WTC11 (cell line): ENCODE measurements around the gene HINT3.

Source experiments
- ATF3 ChIP-seq: sonication (generic); formaldehyde crosslinking; conservative IDR thresholded peaks from 2 replicates; pipeline ENCODE4 v1.8.1; 2022; ENCODE audit warnings: mild to moderate bottlenecking, missing genetic modification reagents
- CTCF ChIP-seq: fragments of 200-600 bp; IDR thresholded peaks from 2 replicates; pipeline ENCODE4 v1.8.0; 2022; ENCODE audit warnings: antibody characterized with exemption
- E2F5 ChIP-seq: sonication (generic); formaldehyde crosslinking; IDR thresholded peaks from 2 replicates; pipeline ENCODE4 v1.8.1; 2022; ENCODE audit warnings: mild to moderate bottlenecking, moderate library complexity, missing genetic modification reagents
- FOXP1 ChIP-seq: sonication (generic); formaldehyde crosslinking; IDR thresholded peaks from 2 replicates; pipeline ENCODE4 v1.8.0; 2022; ENCODE audit warnings: missing genetic modification reagents, mild to moderate bottlenecking, moderate library complexity, borderline replicate concordance
- GTF2I ChIP-seq: fragments of 250-450 bp; sonication (Bioruptor Pico); conservative IDR thresholded peaks from 2 replicates; pipeline ENCODE4 v1.4.0; 2021; ENCODE audit warnings: mild to moderate bottlenecking
- NR2C2 ChIP-seq: sonication (generic); formaldehyde crosslinking; IDR thresholded peaks from 2 replicates; pipeline ENCODE4 v1.8.0; 2022; ENCODE audit warnings: mild to moderate bottlenecking, missing genetic modification reagents
- RELA ChIP-seq: sonication (generic); formaldehyde crosslinking; IDR thresholded peaks from 2 replicates; pipeline ENCODE4 v1.8.1; 2022; ENCODE audit warnings: missing genetic modification reagents, mild to moderate bottlenecking, borderline replicate concordance
- SP1 ChIP-seq: sonication (generic); formaldehyde crosslinking; conservative IDR thresholded peaks from 2 replicates; pipeline ENCODE4 v1.8.1; 2022; ENCODE audit warnings: missing genetic modification reagents
- STAT6 ChIP-seq: sonication (generic); formaldehyde crosslinking; conservative IDR thresholded peaks from 2 replicates; pipeline ENCODE4 v1.8.1; 2023; ENCODE audit warnings: mild to moderate bottlenecking, low read depth, missing genetic modification reagents, moderate library complexity
- TEAD4 ChIP-seq: sonication (generic); formaldehyde crosslinking; IDR thresholded peaks from 2 replicates; pipeline ENCODE4 v1.8.0; 2022; ENCODE audit warnings: mild to moderate bottlenecking, missing genetic modification reagents
- USF2 ChIP-seq: sonication (generic); formaldehyde crosslinking; IDR thresholded peaks from 2 replicates; pipeline ENCODE4 v1.8.1; 2023; ENCODE audit warnings: mild to moderate bottlenecking, missing genetic modification reagents, moderate library complexity
- ZNF281 ChIP-seq: sonication (generic); formaldehyde crosslinking; IDR thresholded peaks from 2 replicates; pipeline ENCODE4 v1.8.0; 2023; ENCODE audit warnings: mild to moderate bottlenecking, missing genetic modification reagents

- TF ChIP-seq RELA (CRISPR knock-in tag) (no peak), USF2 (no peak), SP1 (CRISPR knock-in tag) (no peak), CTCF (no peak), FOXP1 (CRISPR knock-in tag) (no peak), NR2C2 (CRISPR knock-in tag) (no peak), ATF3 (CRISPR knock-in tag) (no peak), TEAD4 (CRISPR knock-in tag) (no peak), E2F5 (CRISPR knock-in tag) (no peak), GTF2I (CRISPR knock-in tag) (no peak), ZNF281 (no peak), STAT6 (CRISPR knock-in tag) (no peak)
Observed at GRCh38 chr6:125962900-125963497, 6.4 kb downstream of the HINT3 start.
